ENCODE data around the gene GRIN2A. TPM values are rescaled to one million over a fixed set of nuclear protein-coding genes. Genes with fewer than 3 reads are reported as not detected.

GRIN2A gene
- total and polyA plus RNA-seq, 8 donors: 0.03 to 0.96 (median 0.26) TPM

- no peak overlapping the region for H3K4me3 ChIP-seq
- H3K27ac ChIP-seq: no peak overlapping the region
- intact Hi-C loops (cut with DNase I): no loop called here
- no peak for ATAC-seq
- no peak for DNase-seq
- H3K27me3 ChIP-seq: no peaks in the 10 kb centered on the region
- H3K36me3 ChIP-seq: no peaks in the 10 kb centered on the region
- H3K4me1 ChIP-seq: no peaks in the 10 kb centered on the region
- TF ChIP-seq CTCF (IDR thresholded peaks at IDR 0.05): no peak
- peaks cover 0 to 2% of the 10 kb centered on the region in 2 donors for H3K9me3 ChIP-seq
These were observed 217.8 kb downstream of the GRIN2A start for GRCh38 chr16:9964426-9964825.

GRCh38 chr16:9957433-9957832 is 224.8 kb downstream of the GRIN2A start:
- DNase-seq: no peak
- Histone ChIP-seq H3K4me3 (no peak overlapping the region), H3K4me1 (no peaks in the 10 kb centered on the region), H3K9me3 (peaks cover 0 to 2% of the 10 kb centered on the region in 2 donors), H3K27me3 (peaks cover 0 to 13% of the 10 kb centered on the region in 2 donors), H3K27ac (no peak overlapping the region), H3K36me3 (no peaks in the 10 kb centered on the region)
- intact Hi-C loops (cut with DNase I): no loop called here
- no peak for ATAC-seq
- no peak for TF ChIP-seq CTCF (IDR thresholded peaks at IDR 0.05)

- Histone ChIP-seq H3K36me3 (no peaks in the 10 kb centered on the region), H3K4me3 (no peak overlapping the region), H3K9me3 (peaks cover 0 to 2% of the 10 kb centered on the region in 2 donors), H3K4me1 (no peaks in the 10 kb centered on the region), H3K27me3 (peaks cover 0 to 13% of the 10 kb centered on the region in 2 donors), H3K27ac (no peak overlapping the region)
- DNase-seq (no peak), ATAC-seq (no peak)
- no peak for TF ChIP-seq CTCF (IDR thresholded peaks at IDR 0.05)
- intact Hi-C loops (cut with DNase I): no loop called here
These were observed 225.2 kb downstream of the GRIN2A start for GRCh38 chr16:9957002-9957401.

GRCh38 chr16:9955677-9956076 is 226.6 kb downstream of the GRIN2A start:
- Histone ChIP-seq H3K27ac (no peak overlapping the region), H3K4me1 (no peaks in the 10 kb centered on the region), H3K36me3 (no peaks in the 10 kb centered on the region), H3K4me3 (no peak overlapping the region), H3K9me3 (no peaks in the 10 kb centered on the region), H3K27me3 (peaks cover 0 to 13% of the 10 kb centered on the region in 2 donors)
- DNase-seq: no peak
- no peak for TF ChIP-seq CTCF (IDR thresholded peaks at IDR 0.05)
- intact Hi-C loops (cut with DNase I): no loop called here
- no peak for ATAC-seq

- Histone ChIP-seq H3K36me3 (no peaks in the 10 kb centered on the region), H3K27ac (no peak overlapping the region), H3K4me1 (no peaks in the 10 kb centered on the region), H3K27me3 (peaks cover 0 to 9% of the 10 kb centered on the region in 2 donors), H3K9me3 (no peaks in the 10 kb centered on the region), H3K4me3 (no peak overlapping the region)
- DNase-seq: no peak
- TF ChIP-seq CTCF (IDR thresholded peaks at IDR 0.05): no peak
- ATAC-seq: no peak
- intact Hi-C loops (cut with DNase I): no loop called here
These were observed 228.2 kb downstream of the GRIN2A start for GRCh38 chr16:9953908-9954570.

Data from left lung (tissue), 10 donors.